Measurements from ENCODE around the gene CCDC15. TPM values are rescaled to one million over a fixed set of nuclear protein-coding genes. Genes with fewer than 3 reads are reported as not detected.

CCDC15 gene
- total RNA-seq, 2 donors from 2014 or later, result 3.6 to 7.1 TPM

- Histone ChIP-seq H3K27me3 (replicated peaks; ENCODE audit: insufficient read depth) (no peaks in the 10 kb centered on the region), H3K27ac (no peak within 1 kb of the TSS), H3K36me3 (no peaks in the 10 kb centered on the region), H3K9me3 (no peaks in the 10 kb centered on the region), H3K4me1 (replicated peaks) (no peaks in the 10 kb centered on the region), H3K4me3 (no peak within 1 kb of the TSS)
- WGBS, result 70% methylated on average over 3 of the region's 3 CpGs
- TF ChIP-seq POLR2AphosphoS5 (IDR thresholded peaks at IDR 0.05) (no peak), CTCF (IDR thresholded peaks at IDR 0.05) (no peak), POLR2A (IDR thresholded peaks at IDR 0.05) (no peak)
- intact Hi-C loops (cut with DNase I), result no loop called here
- no peak for DNase-seq (ENCODE audit: low spot score)
Measured at GRCh38 chr11:124918950-124919349, 35.1 kb upstream of the CCDC15 start, which contains the start of gene HEPN1. Gene HEPN1 (plus strand): TSS chr11:124919250.

GRCh38 chr11:124919898-124920297, 34.1 kb upstream of the CCDC15 start:
- TF ChIP-seq CTCF (IDR thresholded peaks at IDR 0.05) (no peak), POLR2AphosphoS5 (IDR thresholded peaks at IDR 0.05) (no peak), POLR2A (IDR thresholded peaks at IDR 0.05) (no peak)
- intact Hi-C loops (cut with DNase I), result no loop called here
- H3K27ac ChIP-seq, result no peak overlapping the region
- H3K4me3 ChIP-seq, result no peak overlapping the region
- DNase-seq (ENCODE audit: low spot score), result no peak
- WGBS, result 82% methylated on average over 2 of the region's 2 CpGs
- no peaks in the 10 kb centered on the region for H3K4me1 ChIP-seq (replicated peaks)
- no peaks in the 10 kb centered on the region for H3K9me3 ChIP-seq
- no peaks in the 10 kb centered on the region for H3K36me3 ChIP-seq
- H3K27me3 ChIP-seq (replicated peaks; ENCODE audit: insufficient read depth), result no peaks in the 10 kb centered on the region

- Histone ChIP-seq H3K4me1 (replicated peaks) (no peaks in the 10 kb centered on the region), H3K27ac (no peak overlapping the region), H3K27me3 (replicated peaks; ENCODE audit: insufficient read depth) (no peaks in the 10 kb centered on the region), H3K36me3 (no peaks in the 10 kb centered on the region), H3K9me3 (no peaks in the 10 kb centered on the region), H3K4me3 (no peak overlapping the region)
- intact Hi-C loops (cut with DNase I), result no loop called here
- 91% methylated on average over 5 of the region's 5 CpGs for WGBS
- DNase-seq (ENCODE audit: low spot score), result no peak
- TF ChIP-seq CTCF (IDR thresholded peaks at IDR 0.05), result no peak
- TF ChIP-seq POLR2AphosphoS5 (IDR thresholded peaks at IDR 0.05), result no peak
- no peak for TF ChIP-seq POLR2A (IDR thresholded peaks at IDR 0.05)
Measured at GRCh38 chr11:124920356-124920755, 33.6 kb upstream of the CCDC15 start.

- DNase-seq (ENCODE audit: low spot score), result peak; percentile 39
- WGBS, result 12% methylated on average over 47 of the region's 82 CpGs
- peak overlapping the region in 1 of 2 donors; percentile 35 for H3K27ac ChIP-seq
- H3K4me3 ChIP-seq, result peak overlapping the region; percentile 18 to 30
- no peaks in the 10 kb centered on the region for H3K9me3 ChIP-seq
- no peaks in the 10 kb centered on the region for H3K27me3 ChIP-seq (replicated peaks; ENCODE audit: insufficient read depth)
- intact Hi-C loops (cut with DNase I), result no loop called here
- H3K36me3 ChIP-seq, result no peaks in the 10 kb centered on the region
- H3K4me1 ChIP-seq (replicated peaks), result no peaks in the 10 kb centered on the region
- TF ChIP-seq CTCF (IDR thresholded peaks at IDR 0.05), result no peak
- peak; percentile 36 for TF ChIP-seq POLR2AphosphoS5 (IDR thresholded peaks at IDR 0.05)
Measured at GRCh38 chr11:124920870-124921609, 33.0 kb upstream of the CCDC15 start.

GRCh38 chr11:124922831-124923230, 31.2 kb upstream of the CCDC15 start:
- intact Hi-C loops (cut with DNase I), result no loop called here
- no peaks in the 10 kb centered on the region for H3K36me3 ChIP-seq
- no peak overlapping the region for H3K27ac ChIP-seq
- DNase-seq (ENCODE audit: low spot score), result no peak
- TF ChIP-seq POLR2AphosphoS5 (IDR thresholded peaks at IDR 0.05), result no peak
- no peak for TF ChIP-seq POLR2A (IDR thresholded peaks at IDR 0.05)
- TF ChIP-seq CTCF (IDR thresholded peaks at IDR 0.05), result no peak
- H3K4me1 ChIP-seq (replicated peaks), result no peaks in the 10 kb centered on the region
- 85% methylated on average over 4 of the region's 4 CpGs for WGBS
- H3K27me3 ChIP-seq (replicated peaks; ENCODE audit: insufficient read depth), result no peaks in the 10 kb centered on the region
- no peak overlapping the region for H3K4me3 ChIP-seq
- H3K9me3 ChIP-seq, result no peaks in the 10 kb centered on the region
